ENCODE results near the gene HCRTR1. TPM values are rescaled to one million over a fixed set of nuclear protein-coding genes. Genes with fewer than 3 reads are reported as not detected.

HCRTR1 gene
- total RNA-seq, 4 donors from 2014 or later: 0.22 TPM; not detected in 3

GRCh38 chr1:31605908-31606427, 11.5 kb upstream of the HCRTR1 start:
- H3K4me3 ChIP-seq: no peak overlapping the region
- intact Hi-C loops (cut with DNase I): no loop called here
- no peaks in the 10 kb centered on the region for H3K9me3 ChIP-seq
- TF ChIP-seq CTCF (IDR thresholded peaks at IDR 0.05) (no peak), POLR2A (IDR thresholded peaks at IDR 0.05) (no peak)
- no peak for DNase-seq
- H3K27ac ChIP-seq: no peak overlapping the region
- 69 to 71% methylated on average over 4 of the region's 4 CpGs for WGBS, 2 donors
- no peaks in the 10 kb centered on the region for H3K27me3 ChIP-seq
- H3K36me3 ChIP-seq: no peaks in the 10 kb centered on the region
- no peaks in the 10 kb centered on the region for H3K4me1 ChIP-seq

GRCh38 chr1:31607360-31607759, 10.1 kb upstream of the HCRTR1 start:
- DNase-seq: no peak
- H3K27me3 ChIP-seq: no peaks in the 10 kb centered on the region
- intact Hi-C loops (cut with DNase I): no loop called here

GRCh38 chr1:31609514-31610118, 7.9 kb upstream of the HCRTR1 start:
- WGBS, 2 donors: 8 to 9% methylated on average over 1 of the region's 1 CpG
- H3K4me3 ChIP-seq: no peak overlapping the region
- no peaks in the 10 kb centered on the region for H3K36me3 ChIP-seq
- TF ChIP-seq CTCF (IDR thresholded peaks at IDR 0.05): no peak
- no peak for TF ChIP-seq POLR2A (IDR thresholded peaks at IDR 0.05)
- intact Hi-C loops (cut with DNase I): no loop called here
- DNase-seq: no peak
- H3K27me3 ChIP-seq: no peaks in the 10 kb centered on the region
- H3K27ac ChIP-seq: no peak overlapping the region
- no peaks in the 10 kb centered on the region for H3K9me3 ChIP-seq
- H3K4me1 ChIP-seq: no peaks in the 10 kb centered on the region

More at GRCh38 chr1:31607360-31607759, 10.1 kb upstream of the HCRTR1 start:
- no peak overlapping the region for H3K4me3 ChIP-seq
- no peak overlapping the region for H3K27ac ChIP-seq
- H3K36me3 ChIP-seq: no peaks in the 10 kb centered on the region
- 87 to 91% methylated on average over 2 to 5 of the region's 5 CpGs for WGBS, 2 donors
- TF ChIP-seq CTCF (IDR thresholded peaks at IDR 0.05): no peak
- TF ChIP-seq POLR2A (IDR thresholded peaks at IDR 0.05): no peak
- H3K4me1 ChIP-seq: no peaks in the 10 kb centered on the region
- no peaks in the 10 kb centered on the region for H3K9me3 ChIP-seq

DNA sequence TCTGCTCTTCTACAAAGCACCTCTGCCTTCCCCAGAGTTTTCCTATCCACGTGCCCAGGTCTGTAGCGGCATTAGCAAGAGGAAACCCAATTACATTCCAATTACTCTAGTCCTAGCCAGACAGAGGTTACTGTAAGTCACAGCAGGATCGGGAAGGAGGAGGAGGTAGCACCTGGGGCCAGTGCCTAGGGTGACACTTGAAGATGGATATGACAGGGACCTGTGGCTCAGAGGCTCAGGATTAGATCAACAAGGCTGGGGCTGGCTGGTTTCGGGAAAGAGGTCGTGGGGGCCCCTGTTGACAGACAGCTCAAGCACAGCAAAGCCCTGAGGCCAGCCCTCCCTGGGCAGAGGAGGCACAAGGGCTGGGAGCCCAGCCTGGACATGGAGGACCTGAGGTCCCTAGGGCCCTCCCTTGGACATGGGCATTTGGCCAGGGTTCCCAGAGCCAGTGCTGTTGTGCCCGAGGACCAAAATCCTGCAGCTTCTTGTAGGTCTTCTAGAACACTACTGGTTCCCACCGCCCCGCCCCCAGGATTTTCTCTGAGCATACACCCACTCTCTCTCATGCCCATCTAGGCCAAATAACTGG, 3.0 kb upstream of the HCRTR1 start:
- no peak overlapping the region for H3K4me3 ChIP-seq

More for the DNA sequence above, 3.0 kb upstream of the HCRTR1 start:
- no peaks in the 10 kb centered on the region for H3K36me3 ChIP-seq
- no peak for DNase-seq
- 79 to 87% methylated on average over 4 to 6 of the region's 8 CpGs for WGBS, 2 donors
- H3K9me3 ChIP-seq: no peaks in the 10 kb centered on the region
- peaks cover 0 to 35% (median 3%) of the 10 kb centered on the region in 4 donors for H3K27me3 ChIP-seq
- no peak overlapping the region for H3K27ac ChIP-seq
- H3K4me1 ChIP-seq: peaks cover 8 to 16% (median 11%) of the 10 kb centered on the region in 3 donors
- intact Hi-C loops (cut with DNase I): no loop called here
- no peak for TF ChIP-seq POLR2A (IDR thresholded peaks at IDR 0.05)
- TF ChIP-seq CTCF (IDR thresholded peaks at IDR 0.05): no peak

All from esophagus squamous epithelium (tissue), 5 donors.